ENCODE results near the gene ALX1. TPM values are rescaled to one million over a fixed set of nuclear protein-coding genes. Genes with fewer than 3 reads are reported as not detected.

Gene ALX1
- total RNA-seq, 4 donors from 2014 or later, result not detected

- DNase-seq (ENCODE audit: low spot score in 2 of 2), result no peak
- 18 to 19% methylated on average over 2 of the region's 2 CpGs for WGBS, 2 donors
- H3K36me3 ChIP-seq, result no peaks in the 10 kb centered on the region
- peaks cover 0 to 16% (median 0%) of the 10 kb centered on the region in 4 donors for H3K9me3 ChIP-seq
- H3K27ac ChIP-seq, result no peak overlapping the region
- TF ChIP-seq POLR2A (IDR thresholded peaks at IDR 0.05), result no peak
- no peak for TF ChIP-seq EP300 (IDR thresholded peaks at IDR 0.05)
- TF ChIP-seq CTCF (IDR thresholded peaks at IDR 0.05), result no peak
- peaks cover 0 to 24% (median 0%) of the 10 kb centered on the region in 4 donors for H3K4me1 ChIP-seq
- H3K27me3 ChIP-seq, result peaks cover 4 to 100% of the 10 kb centered on the region in 2 donors
- H3K4me3 ChIP-seq, result no peak overlapping the region
These were observed 4.6 kb upstream of the ALX1 start for GRCh38 chr12:85275374-85275773.

- no peak for DNase-seq (ENCODE audit: low spot score in 2 of 2)
- peaks cover 0 to 16% (median 0%) of the 10 kb centered on the region in 4 donors for H3K9me3 ChIP-seq
- no peak overlapping the region for H3K27ac ChIP-seq
- H3K27me3 ChIP-seq, result peaks cover 9 to 100% of the 10 kb centered on the region in 2 donors
- H3K4me1 ChIP-seq, result peaks cover 0 to 33% (median 7%) of the 10 kb centered on the region in 4 donors
- TF ChIP-seq POLR2A (IDR thresholded peaks at IDR 0.05), result no peak
- no peak for TF ChIP-seq EP300 (IDR thresholded peaks at IDR 0.05)
- no peak overlapping the region for H3K4me3 ChIP-seq
- 40 to 48% methylated on average over 3 of the region's 3 CpGs for WGBS, 2 donors
- H3K36me3 ChIP-seq, result no peaks in the 10 kb centered on the region
These were observed 2.8 kb upstream of the ALX1 start for GRCh38 chr12:85277191-85277590.

- H3K9me3 ChIP-seq, result peaks cover 0 to 16% (median 0%) of the 10 kb centered on the region in 4 donors
- H3K36me3 ChIP-seq, result no peaks in the 10 kb centered on the region
- no peak for TF ChIP-seq CTCF (IDR thresholded peaks at IDR 0.05)
- no peak for TF ChIP-seq EP300 (IDR thresholded peaks at IDR 0.05)
- no peak for TF ChIP-seq POLR2A (IDR thresholded peaks at IDR 0.05)
- no peak for DNase-seq (ENCODE audit: low spot score in 2 of 2)
- H3K4me1 ChIP-seq, result peaks cover 0 to 32% (median 7%) of the 10 kb centered on the region in 4 donors
- peaks cover 9 to 100% of the 10 kb centered on the region in 2 donors for H3K27me3 ChIP-seq
- 18 to 42% methylated on average over 21 to 30 of the region's 30 CpGs for WGBS, 2 donors
- H3K27ac ChIP-seq, result no peak overlapping the region
- H3K4me3 ChIP-seq, result no peak overlapping the region
These were observed 2.0 kb upstream of the ALX1 start for GRCh38 chr12:85277900-85278597.

- no peak for DNase-seq (ENCODE audit: low spot score in 2 of 2)
- peaks cover 0 to 25% (median 7%) of the 10 kb centered on the region in 4 donors for H3K4me1 ChIP-seq
- 28 to 35% methylated on average over 27 to 37 of the region's 37 CpGs for WGBS, 2 donors
- peak overlapping the region in 2 of 4 donors; percentile 32 to 53 for H3K4me3 ChIP-seq
- peaks cover 9 to 100% of the 10 kb centered on the region in 2 donors for H3K27me3 ChIP-seq
- no peaks in the 10 kb centered on the region for H3K36me3 ChIP-seq
- no peak for TF ChIP-seq POLR2A (IDR thresholded peaks at IDR 0.05)
- TF ChIP-seq CTCF (IDR thresholded peaks at IDR 0.05), result no peak
- no peak for TF ChIP-seq EP300 (IDR thresholded peaks at IDR 0.05)
- H3K27ac ChIP-seq, result no peak overlapping the region
- peaks cover 0 to 16% (median 0%) of the 10 kb centered on the region in 4 donors for H3K9me3 ChIP-seq
These were observed 1.2 kb upstream of the ALX1 start for GRCh38 chr12:85278598-85279448.

- peaks cover 9 to 100% of the 10 kb centered on the region in 2 donors for H3K27me3 ChIP-seq
- no peak for DNase-seq (ENCODE audit: low spot score in 2 of 2)
- H3K9me3 ChIP-seq, result peaks cover 0 to 16% (median 0%) of the 10 kb centered on the region in 4 donors
- H3K36me3 ChIP-seq, result no peaks in the 10 kb centered on the region
- peaks cover 0 to 25% (median 7%) of the 10 kb centered on the region in 4 donors for H3K4me1 ChIP-seq
- H3K4me3 ChIP-seq, result peak overlapping the region; percentile 24 to 53 (median 29)
- WGBS, 2 donors, result 7 to 8% methylated on average over 43 to 44 of the region's 44 CpGs
- H3K27ac ChIP-seq, result no peak overlapping the region
- TF ChIP-seq CTCF (IDR thresholded peaks at IDR 0.05) (no peak), EP300 (IDR thresholded peaks at IDR 0.05) (no peak), POLR2A (IDR thresholded peaks at IDR 0.05) (no peak)
These were observed 413 bp upstream of the ALX1 start for GRCh38 chr12:85279449-85280164.
